MCF 10A (cell line): ENCODE data around the gene MAP4K2. TPM values are rescaled to one million over a fixed set of nuclear protein-coding genes. Genes with fewer than 3 reads are reported as not detected.

Source experiments
- BruUV-seq: library from RNA; stranded (reverse); fragments of 400-500 nt; replicated peaks from 2 replicates; lab custom pipeline; 2021; lab: Mats Ljungman, UMichigan
- CTCF ChIA-PET: fragments of 300-600 bp; sonication (Branson Sonifier 250); formaldehyde crosslinking; extraction: SDS; loops from one replicate; lab custom pipeline; 2021; ENCODE audit warnings: antibody characterized with exemption, inconsistent platforms; lab: Yijun Ruan, JAX
- POLR2A ChIA-PET: fragments of 300-600, 350-650 bp; sonication (Branson Sonifier 250); formaldehyde crosslinking; extraction: SDS; loops from one replicate; lab custom pipeline; 2020; ENCODE audit warnings: antibody characterized with exemption, inconsistent platforms; lab: Yijun Ruan, JAX
- DNase-seq: peaks from one replicate; pipeline ENCODE4 v3.0.0-alpha.2; 2018; ENCODE audit not compliant: unreplicated experiment
- H3K27ac Mint-ChIP-seq: one replicate; pipeline ENCODE4 v1.8.0; 2022; ENCODE audit warnings: mild to moderate bottlenecking, low read depth, mixed read lengths; ENCODE audit not compliant: unreplicated experiment
- H3K27me3 Mint-ChIP-seq: one replicate; pipeline ENCODE4 v1.8.0; 2022; ENCODE audit warnings: mixed read lengths; ENCODE audit not compliant: insufficient read depth, unreplicated experiment
- H3K36me3 Mint-ChIP-seq: one replicate; pipeline ENCODE4 v1.8.0; 2022; ENCODE audit warnings: mild to moderate bottlenecking, moderate library complexity, mixed read lengths; ENCODE audit not compliant: insufficient read depth, unreplicated experiment
- H3K4me1 Mint-ChIP-seq: one replicate; pipeline ENCODE4 v1.8.0; 2022; ENCODE audit warnings: mixed read lengths; ENCODE audit not compliant: insufficient read depth, unreplicated experiment
- H3K4me3 Mint-ChIP-seq: one replicate; pipeline ENCODE4 v1.8.0; 2022; ENCODE audit warnings: mild to moderate bottlenecking, moderate library complexity, mixed read lengths; ENCODE audit not compliant: unreplicated experiment
- H3K9me3 Mint-ChIP-seq: one replicate; pipeline ENCODE4 v1.8.0; 2022; ENCODE audit warnings: mixed read lengths; ENCODE audit not compliant: unreplicated experiment
- intact Hi-C: fragments of 100-400 bp; cut with micrococcal nuclease; formaldehyde crosslinking; loops from 2 replicates; pipeline ENCODE4 v1.14.1; 2022
- total RNA-seq: library from RNA; stranded (reverse); gene quantifications from 2 replicates; pipeline ENCODE4 v1.2.3, GENCODE V29; 2022
- TF ChIP-seq, protein P1 (sequence below): fragments of 200-600 bp; IDR thresholded peaks from one replicate; pipeline ENCODE4 v1.8.0; 2022; ENCODE audit warnings: antibody characterized with exemption, mild to moderate bottlenecking; ENCODE audit not compliant: unreplicated experiment

MAP4K2 gene
- total RNA-seq, 1 experiment from 2014 or later = 6.8 TPM

DNA sequence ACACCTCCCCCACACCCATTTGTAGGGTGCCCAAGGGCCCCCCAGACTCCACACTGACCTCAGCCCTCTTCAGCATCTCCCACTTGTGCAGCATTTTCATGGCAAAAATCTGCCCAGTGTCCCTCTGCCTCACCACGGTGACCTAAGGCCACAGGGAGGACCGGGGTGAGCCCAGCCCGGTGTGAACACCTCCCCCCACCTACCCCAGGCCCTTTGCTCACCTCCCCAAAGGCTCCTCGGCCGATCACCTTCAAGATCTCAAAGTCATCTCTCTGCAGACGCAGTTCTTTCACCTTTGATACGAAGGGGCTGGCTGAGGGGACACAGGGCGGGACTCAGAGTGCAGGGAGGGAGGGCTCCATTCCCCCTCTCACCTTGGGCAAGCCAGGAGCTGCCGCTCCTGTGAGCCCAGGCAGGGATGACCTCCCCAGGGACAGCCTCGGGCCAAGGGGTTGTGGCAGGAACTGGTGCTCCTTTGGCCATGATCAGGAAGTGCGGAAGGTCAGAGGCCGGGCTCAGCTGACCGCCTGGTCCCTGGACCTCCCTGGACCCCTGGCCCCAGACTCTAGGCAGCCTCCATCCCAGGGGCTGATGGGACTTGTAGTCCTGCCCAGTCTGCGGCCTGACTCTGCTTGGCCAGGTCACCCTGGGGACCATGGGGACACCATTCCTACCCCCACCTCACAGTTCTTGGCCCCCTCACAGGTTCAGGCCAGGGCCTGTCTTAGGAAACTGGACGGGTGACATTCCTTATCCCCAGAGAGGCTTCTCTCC, 38.8 kb upstream of the MAP4K2 start:
- ChIA-PET CTCF (interaction anchor here (0.6 to 15.7 kb wide), 3 partner anchors 40 to 57 kb away, joined by 3 to 286 read pairs (median 4); partner anchors contain the start of gene EHD1), POLR2A (interaction anchor here (0.6 to 2.1 kb wide), 5 partner anchors 31 to 773 kb away, joined by 3 to 18 read pairs (median 4); partner anchors contain the start of genes MAP4K2, MEN1 and PCNX3)
- no peak overlapping the region for H3K4me3 Mint-ChIP-seq
- H3K4me1 Mint-ChIP-seq = peaks cover 21% of the 10 kb centered on the region
- H3K36me3 Mint-ChIP-seq = peaks cover 24% of the 10 kb centered on the region
- intact Hi-C loops = loop anchor here (2.0 kb wide), 1 partner anchor 31 kb away; the partner anchor contains the start of gene MEN1
- DNase-seq = no peak
- no peaks in the 10 kb centered on the region for H3K27me3 Mint-ChIP-seq
- H3K9me3 Mint-ChIP-seq = no peaks in the 10 kb centered on the region
- H3K27ac Mint-ChIP-seq = peak overlapping the region; percentile 29
- no TSS peak for BruUV-seq
- TF ChIP-seq, protein P1, sequence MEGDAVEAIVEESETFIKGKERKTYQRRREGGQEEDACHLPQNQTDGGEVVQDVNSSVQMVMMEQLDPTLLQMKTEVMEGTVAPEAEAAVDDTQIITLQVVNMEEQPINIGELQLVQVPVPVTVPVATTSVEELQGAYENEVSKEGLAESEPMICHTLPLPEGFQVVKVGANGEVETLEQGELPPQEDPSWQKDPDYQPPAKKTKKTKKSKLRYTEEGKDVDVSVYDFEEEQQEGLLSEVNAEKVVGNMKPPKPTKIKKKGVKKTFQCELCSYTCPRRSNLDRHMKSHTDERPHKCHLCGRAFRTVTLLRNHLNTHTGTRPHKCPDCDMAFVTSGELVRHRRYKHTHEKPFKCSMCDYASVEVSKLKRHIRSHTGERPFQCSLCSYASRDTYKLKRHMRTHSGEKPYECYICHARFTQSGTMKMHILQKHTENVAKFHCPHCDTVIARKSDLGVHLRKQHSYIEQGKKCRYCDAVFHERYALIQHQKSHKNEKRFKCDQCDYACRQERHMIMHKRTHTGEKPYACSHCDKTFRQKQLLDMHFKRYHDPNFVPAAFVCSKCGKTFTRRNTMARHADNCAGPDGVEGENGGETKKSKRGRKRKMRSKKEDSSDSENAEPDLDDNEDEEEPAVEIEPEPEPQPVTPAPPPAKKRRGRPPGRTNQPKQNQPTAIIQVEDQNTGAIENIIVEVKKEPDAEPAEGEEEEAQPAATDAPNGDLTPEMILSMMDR = no peak

DNA sequence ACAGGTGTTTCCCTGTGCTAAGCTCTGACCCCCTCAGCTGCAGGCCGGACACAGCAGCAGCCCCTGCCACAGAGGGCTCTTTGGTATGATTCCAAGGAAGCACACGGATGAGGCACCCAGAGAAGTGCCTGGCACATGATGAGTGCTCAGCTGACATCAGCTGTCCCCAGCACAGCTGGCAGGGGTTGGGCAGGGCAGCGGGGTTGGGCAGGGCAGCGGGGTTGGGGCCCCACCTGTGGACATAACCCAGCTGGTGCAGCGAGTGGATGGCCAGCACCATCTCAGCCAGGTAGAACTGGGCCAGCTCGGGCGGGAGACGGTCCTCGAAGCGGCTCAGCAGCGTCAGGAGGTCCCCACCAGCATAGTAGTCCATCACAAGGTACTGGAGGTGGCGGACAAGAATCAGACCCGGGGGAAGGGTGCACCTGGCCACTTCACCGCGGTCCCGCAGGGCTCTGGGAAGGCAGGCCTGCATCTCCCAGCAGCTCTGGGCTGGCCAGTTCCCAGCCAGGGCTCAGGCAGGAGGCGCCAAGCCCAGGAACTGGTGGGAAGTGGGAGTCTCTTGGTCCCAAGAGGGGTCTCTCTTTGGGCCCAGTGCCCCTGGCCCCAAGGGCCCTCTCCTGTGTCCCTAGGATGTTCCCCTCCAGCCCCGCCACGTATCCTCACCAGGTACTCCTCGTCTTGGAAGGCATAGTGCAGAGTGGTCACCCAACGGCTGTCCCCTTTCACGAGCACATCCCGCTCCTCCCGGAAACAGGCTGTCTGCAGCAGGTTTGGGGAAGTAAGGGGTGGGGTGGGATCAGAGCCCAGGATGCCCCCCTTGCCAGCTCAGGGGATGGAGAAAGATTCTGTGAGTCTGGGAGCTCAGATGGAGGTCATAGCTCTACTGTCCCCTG, 37.1 kb upstream of the MAP4K2 start:
- intact Hi-C loops = no loop called here
- CTCF ChIA-PET = interaction anchor here (0.6 to 0.9 kb wide), 2 partner anchors 46 to 48 kb away, joined by 3 to 4 read pairs; no protein-coding TSS in a partner anchor
- no TSS peak for BruUV-seq
- Mint-ChIP-seq H3K4me3 (no peak overlapping the region), H3K36me3 (peaks cover 27% of the 10 kb centered on the region), H3K4me1 (peaks cover 26% of the 10 kb centered on the region), H3K27ac (no peak overlapping the region), H3K9me3 (no peaks in the 10 kb centered on the region), H3K27me3 (no peaks in the 10 kb centered on the region)
- TF ChIP-seq, protein P1 = no peak
- POLR2A ChIA-PET = no interaction called here
- DNase-seq = no peak

- Mint-ChIP-seq H3K27ac (no peak overlapping the region), H3K36me3 (peaks cover 31% of the 10 kb centered on the region), H3K4me3 (no peak overlapping the region), H3K27me3 (no peaks in the 10 kb centered on the region), H3K4me1 (peaks cover 25% of the 10 kb centered on the region), H3K9me3 (no peaks in the 10 kb centered on the region)
- ChIA-PET CTCF (interaction anchor here (0.6 to 0.9 kb wide), 2 partner anchors 46 to 49 kb away, joined by 3 to 4 read pairs; no protein-coding TSS in a partner anchor), POLR2A (no interaction called here)
- intact Hi-C loops = no loop called here
- no peak for DNase-seq
- BruUV-seq = no TSS peak
- TF ChIP-seq, protein P1 = no peak
Observed at GRCh38 chr11:64839335-64839734, 36.3 kb upstream of the MAP4K2 start.
